ENCODE results near the gene PCBP3.

The PCBP3 gene

GRCh38 chr21:45945066-45945867 lies 301.7 kb downstream of the PCBP3 start:
- H3K9me2 ChIP-seq (replicated peaks; ENCODE audit: insufficient read depth, low read length) = no peaks in the 10 kb centered on the region
- no peaks in the 10 kb centered on the region for H3K79me2 ChIP-seq (ENCODE audit: insufficient read depth, low read length)
- H3K27me3 ChIP-seq (ENCODE audit: low read length) = no peaks in the 10 kb centered on the region
- no peak overlapping the region for H3K9ac ChIP-seq (ENCODE audit: low read length)
- H3K27ac ChIP-seq (ENCODE audit: low read depth, low read length) = no peak overlapping the region
- no peaks in the 10 kb centered on the region for H3K9me3 ChIP-seq (ENCODE audit: insufficient read depth, low read length)
- no peak overlapping the region for H2AFZ ChIP-seq (ENCODE audit: low read depth, low read length, severe bottlenecking)
- H3K4me3 ChIP-seq (ENCODE audit: insufficient read depth, low read length, poor library complexity, severe bottlenecking) = no peak overlapping the region
- no peaks in the 10 kb centered on the region for H3F3A ChIP-seq (ENCODE audit: insufficient read depth)
- TF ChIP-seq EZH2phosphoT487 (conservative IDR thresholded peaks at IDR 0.05; ENCODE audit: low read length) = no peak
- H3K4me2 ChIP-seq (ENCODE audit: low read depth, low read length, poor library complexity, severe bottlenecking) = no peak overlapping the region
- no peaks in the 10 kb centered on the region for H4K20me1 ChIP-seq (ENCODE audit: low read depth, low read length)
- no peaks in the 10 kb centered on the region for H3K36me3 ChIP-seq (ENCODE audit: low read length)

GRCh38 chr21:45945868-45946210 lies 302.3 kb downstream of the PCBP3 start:
- Histone ChIP-seq H3K36me3 (ENCODE audit: low read length) (no peaks in the 10 kb centered on the region), H3K27ac (ENCODE audit: low read depth, low read length) (no peak overlapping the region), H3K4me2 (ENCODE audit: low read depth, low read length, poor library complexity, severe bottlenecking) (no peak overlapping the region), H4K20me1 (ENCODE audit: low read depth, low read length) (no peaks in the 10 kb centered on the region), H3K4me3 (ENCODE audit: insufficient read depth, low read length, poor library complexity, severe bottlenecking) (no peak overlapping the region), H2AFZ (ENCODE audit: low read depth, low read length, severe bottlenecking) (no peak overlapping the region), H3K27me3 (ENCODE audit: low read length) (no peaks in the 10 kb centered on the region), H3K9me2 (replicated peaks; ENCODE audit: insufficient read depth, low read length) (no peaks in the 10 kb centered on the region), H3K79me2 (ENCODE audit: insufficient read depth, low read length) (no peaks in the 10 kb centered on the region), H3K9me3 (ENCODE audit: insufficient read depth, low read length) (no peaks in the 10 kb centered on the region), H3K9ac (ENCODE audit: low read length) (no peak overlapping the region), H3F3A (ENCODE audit: insufficient read depth) (no peaks in the 10 kb centered on the region)
- TF ChIP-seq EZH2phosphoT487 (conservative IDR thresholded peaks at IDR 0.05; ENCODE audit: low read length) (no peak), CTCF (IDR thresholded peaks at IDR 0.05; ENCODE audit: insufficient read depth, low read length, poor library complexity, severe bottlenecking) (no peak)

GRCh38 chr21:45947296-45947695 lies 303.8 kb downstream of the PCBP3 start:
- no peak overlapping the region for H3K9ac ChIP-seq (ENCODE audit: low read length)
- no peak overlapping the region for H3K4me2 ChIP-seq (ENCODE audit: low read depth, low read length, poor library complexity, severe bottlenecking)

More at GRCh38 chr21:45947296-45947695, 303.8 kb downstream of the PCBP3 start:
- no peak overlapping the region for H3K4me3 ChIP-seq (ENCODE audit: insufficient read depth, low read length, poor library complexity, severe bottlenecking)
- no peaks in the 10 kb centered on the region for H3K9me3 ChIP-seq (ENCODE audit: insufficient read depth, low read length)
- H3K27ac ChIP-seq (ENCODE audit: low read depth, low read length) = no peak overlapping the region
- no peaks in the 10 kb centered on the region for H3K79me2 ChIP-seq (ENCODE audit: insufficient read depth, low read length)
- no peaks in the 10 kb centered on the region for H3K27me3 ChIP-seq (ENCODE audit: low read length)
- H4K20me1 ChIP-seq (ENCODE audit: low read depth, low read length) = no peaks in the 10 kb centered on the region
- H2AFZ ChIP-seq (ENCODE audit: low read depth, low read length, severe bottlenecking) = no peak overlapping the region
- TF ChIP-seq CTCF (IDR thresholded peaks at IDR 0.05; ENCODE audit: insufficient read depth, low read length, poor library complexity, severe bottlenecking) (no peak), EZH2phosphoT487 (conservative IDR thresholded peaks at IDR 0.05; ENCODE audit: low read length) (no peak)
- H3F3A ChIP-seq (ENCODE audit: insufficient read depth) = no peaks in the 10 kb centered on the region
- H3K36me3 ChIP-seq (ENCODE audit: low read length) = no peaks in the 10 kb centered on the region
- no peaks in the 10 kb centered on the region for H3K9me2 ChIP-seq (replicated peaks; ENCODE audit: insufficient read depth, low read length)

Measured in SU-DHL-6 (cell line).